ENCODE results near the gene FBXO8. TPM values are rescaled to one million over a fixed set of nuclear protein-coding genes. Genes with fewer than 3 reads are reported as not detected.
A peak's percentile ranks its signal among the peaks of the same experiment; 100 is the strongest.

FBXO8 gene, protein sequence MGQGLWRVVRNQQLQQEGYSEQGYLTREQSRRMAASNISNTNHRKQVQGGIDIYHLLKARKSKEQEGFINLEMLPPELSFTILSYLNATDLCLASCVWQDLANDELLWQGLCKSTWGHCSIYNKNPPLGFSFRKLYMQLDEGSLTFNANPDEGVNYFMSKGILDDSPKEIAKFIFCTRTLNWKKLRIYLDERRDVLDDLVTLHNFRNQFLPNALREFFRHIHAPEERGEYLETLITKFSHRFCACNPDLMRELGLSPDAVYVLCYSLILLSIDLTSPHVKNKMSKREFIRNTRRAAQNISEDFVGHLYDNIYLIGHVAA
- total RNA-seq (10 to 100 TPM; 26.6 to 48.0 TPM), polyA plus RNA-seq (10 to 100 TPM; 15.6 to 17.9 TPM)
- long read RNA-seq, donor 1, transcript FBXO8-201 (6 exons, 2,577 nt), result major isoform, 11 of 11 reads
- long read RNA-seq, donor 1, partial matches to known transcripts, result 0 of 11 reads
- long read RNA-seq, donor 1, other reads (novel, unspliced or antisense), result 0 of 11 reads
- long read RNA-seq, donor 2, partial matches to known transcripts, result 0 of 2 reads
- long read RNA-seq, donor 2, other reads (novel, unspliced or antisense), result 0 of 2 reads
- long read RNA-seq, donor 3, partial matches to known transcripts, result 0 of 2 reads
- long read RNA-seq, donor 3, other reads (novel, unspliced or antisense), result 0 of 2 reads
- long read RNA-seq, donor 4, partial matches to known transcripts, result 0 of 1 reads
- long read RNA-seq, donor 4, other reads (novel, unspliced or antisense), result 0 of 1 reads
- long read RNA-seq, donor 5, transcript FBXO8-201 (6 exons, 2,577 nt), result major isoform, 6 of 6 reads
- long read RNA-seq, donor 5, partial matches to known transcripts, result 0 of 6 reads
- long read RNA-seq, donor 5, other reads (novel, unspliced or antisense), result 0 of 6 reads

- Histone ChIP-seq H3K27ac (ENCODE audit: low read depth in 1 of 2, low read length in 1 of 2) (peak within 1 kb of the TSS; percentile 93 to 99), H3K36me3 (ENCODE audit: control insufficient read depth in 4 of 4, insufficient read depth in 4 of 4, low read length in 4 of 4) (peaks cover 0 to 3% (median 0%) of the 10 kb centered on the region in 4 donors), H3K9me3 (ENCODE audit: control insufficient read depth in 4 of 4, insufficient read depth in 3 of 4, low read length in 3 of 4) (peaks cover 0 to 2% (median 0%) of the 10 kb centered on the region in 4 donors), H3K27me3 (ENCODE audit: control insufficient read depth in 3 of 3, insufficient read depth in 3 of 3, low read length in 2 of 3) (no peaks in the 10 kb centered on the region), H3K9ac (ENCODE audit: insufficient read depth in 1 of 2, low read length in 2 of 2) (peak within 1 kb of the TSS; percentile 56 to 74), H3K4me3 (peak within 1 kb of the TSS; percentile 93), H3K4me1 (ENCODE audit: control insufficient read depth in 5 of 5, insufficient read depth in 5 of 5, low read length in 5 of 5) (peaks cover 3 to 31% (median 7%) of the 10 kb centered on the region in 5 donors)
- DNase-seq, result peak; percentile 83 to 95 (median 94)
- 0 to 1% methylated on average over 52 of the region's 52 CpGs for WGBS, 2 donors
- peak; percentile 84 for ATAC-seq (ENCODE audit: insufficient read depth, low FRiP score)
- TF ChIP-seq CTCF (IDR thresholded peaks at IDR 0.05; ENCODE audit: control extremely low read depth, extremely low read depth), result no peak
Measured at GRCh38 chr4:174283507-174284471, at the start of gene FBXO8, which contains the start of gene CEP44. Gene FBXO8 (minus strand): TSS chr4:174283667. CDS start chr4:174263092, 20,575 bp downstream. Gene CEP44 (plus strand): TSS chr4:174283911. CDS start chr4:174299122, 15,211 bp downstream.

GRCh38 chr4:174332741-174333493 lies 49.5 kb upstream of the FBXO8 start:
- TF ChIP-seq CTCF (IDR thresholded peaks at IDR 0.05; ENCODE audit: control extremely low read depth, extremely low read depth), result no peak
- Histone ChIP-seq H3K4me1 (ENCODE audit: control insufficient read depth in 5 of 5, insufficient read depth in 5 of 5, low read length in 5 of 5) (no peaks in the 10 kb centered on the region), H3K9ac (ENCODE audit: insufficient read depth in 1 of 2, low read length in 2 of 2) (no peak overlapping the region), H3K27ac (ENCODE audit: low read depth in 1 of 2, low read length in 1 of 2) (no peak overlapping the region), H3K4me3 (no peak overlapping the region), H3K9me3 (ENCODE audit: control insufficient read depth in 4 of 4, insufficient read depth in 3 of 4, low read length in 3 of 4) (no peaks in the 10 kb centered on the region), H3K36me3 (ENCODE audit: control insufficient read depth in 4 of 4, insufficient read depth in 4 of 4, low read length in 4 of 4) (peaks cover 0 to 2% (median 0%) of the 10 kb centered on the region in 4 donors), H3K27me3 (ENCODE audit: control insufficient read depth in 3 of 3, insufficient read depth in 3 of 3, low read length in 2 of 3) (no peaks in the 10 kb centered on the region)
- DNase-seq (no peak), ATAC-seq (ENCODE audit: insufficient read depth, low FRiP score) (no peak)
- 85 to 91% methylated on average over 4 of the region's 4 CpGs for WGBS, 2 donors

- DNase-seq (no peak), ATAC-seq (ENCODE audit: insufficient read depth, low FRiP score) (no peak)
- H3K4me1 ChIP-seq (ENCODE audit: control insufficient read depth in 5 of 5, insufficient read depth in 5 of 5, low read length in 5 of 5), result peaks cover 0 to 4% (median 0%) of the 10 kb centered on the region in 5 donors
- H3K9ac ChIP-seq (ENCODE audit: insufficient read depth in 1 of 2, low read length in 2 of 2), result no peak overlapping the region
- H3K4me3 ChIP-seq, result no peak overlapping the region
- no peaks in the 10 kb centered on the region for H3K27me3 ChIP-seq (ENCODE audit: control insufficient read depth in 3 of 3, insufficient read depth in 3 of 3, low read length in 2 of 3)
- no peak overlapping the region for H3K27ac ChIP-seq (ENCODE audit: low read depth in 1 of 2, low read length in 1 of 2)
- no peak for TF ChIP-seq CTCF (IDR thresholded peaks at IDR 0.05; ENCODE audit: control extremely low read depth, extremely low read depth)
- H3K36me3 ChIP-seq (ENCODE audit: control insufficient read depth in 4 of 4, insufficient read depth in 4 of 4, low read length in 4 of 4), result peaks cover 0 to under 1% (median 0%) of the 10 kb centered on the region in 4 donors
- WGBS, 2 donors, result 84 to 91% methylated on average over 2 of the region's 2 CpGs
- H3K9me3 ChIP-seq (ENCODE audit: control insufficient read depth in 4 of 4, insufficient read depth in 3 of 4, low read length in 3 of 4), result no peaks in the 10 kb centered on the region
Measured at GRCh38 chr4:174324725-174325124, 41.3 kb upstream of the FBXO8 start.

Measured in lung (tissue), 16 donors.